HL-60 (cell line): ENCODE measurements around the gene KDM2B.

Experiments used
- CTCF ChIP-seq: IDR thresholded peaks from one replicate; pipeline ENCODE4 v1.5.1; 2011; ENCODE audit warnings: low read length, control low read depth, inconsistent platforms; ENCODE audit not compliant: insufficient read depth
- REST ChIP-seq: IDR thresholded peaks from 2 replicates; pipeline ENCODE4 v1.6.1; 2012; ENCODE audit warnings: low read depth; ENCODE audit not compliant: insufficient replicate concordance

GRCh38 chr12:121448771-121449315 lies 132.0 kb downstream of the KDM2B start:
- no peak for TF ChIP-seq CTCF
- TF ChIP-seq REST = no peak
